ENCODE measurements around the gene DUSP5. TPM values are rescaled to one million over a fixed set of nuclear protein-coding genes. Genes with fewer than 3 reads are reported as not detected.

Gene DUSP5
- total RNA-seq, 4 donors from 2014 or later: 6.2 to 16.0 (median 6.6) TPM

GRCh38 chr10:110547139-110547761, 49.5 kb downstream of the DUSP5 start:
- peaks cover 23% of the 10 kb centered on the region for H3K27me3 ChIP-seq
- no peak overlapping the region for H3K27ac ChIP-seq
- 10 to 11% methylated on average over 8 of the region's 8 CpGs for WGBS, 2 donors (ENCODE audit: low coverage in 1 of 2)
- H3K4me3 ChIP-seq: no peak overlapping the region
- H3K9me3 ChIP-seq: no peaks in the 10 kb centered on the region
- H3K36me3 ChIP-seq: no peaks in the 10 kb centered on the region
- intact Hi-C loops (cut with DNase I; ENCODE audit: low total_unique reads) (loop anchor here (5.0 kb wide), 1 partner anchor 235 kb away; no protein-coding TSS in a partner anchor), in situ Hi-C loops (cut with MboI; ENCODE audit: low pct_ligation_motif_present in 1 of 4, low pct_unique_long_range_greater_than_20kb in 1 of 4, low sequenced_read_pairs in 3 of 4) (loop anchor here in 3 of 4 donors (5.0 to 25.0 kb wide), 5 partner anchors 192 to 235 kb away; partner anchors contain the start of gene SMNDC1 (in 1 of the 3))
- TF ChIP-seq POLR2AphosphoS5 (IDR thresholded peaks at IDR 0.05) (no peak), EP300 (IDR thresholded peaks at IDR 0.05; ENCODE audit: low read depth) (no peak), POLR2A (IDR thresholded peaks at IDR 0.05) (no peak), CTCF (IDR thresholded peaks at IDR 0.05) (peak; percentile 77 to 88 (median 84))
- H3K4me1 ChIP-seq: no peaks in the 10 kb centered on the region
- DNase-seq: no peak

GRCh38 chr10:110548002-110548401, 50.3 kb downstream of the DUSP5 start:
- intact Hi-C loops (cut with DNase I; ENCODE audit: low total_unique reads): loop anchor here (5.0 kb wide), 1 partner anchor 236 kb away; no protein-coding TSS in a partner anchor
- Histone ChIP-seq H3K27ac (no peak overlapping the region), H3K9me3 (no peaks in the 10 kb centered on the region), H3K4me3 (no peak overlapping the region), H3K36me3 (no peaks in the 10 kb centered on the region), H3K4me1 (no peaks in the 10 kb centered on the region), H3K27me3 (peaks cover 23% of the 10 kb centered on the region)
- in situ Hi-C loops (cut with MboI; ENCODE audit: low pct_ligation_motif_present in 1 of 4, low pct_unique_long_range_greater_than_20kb in 1 of 4, low sequenced_read_pairs in 3 of 4): loop anchor here in 3 of 4 donors (5.0 to 25.0 kb wide), 5 partner anchors 193 to 236 kb away; partner anchors contain the start of gene SMNDC1 (in 1 of the 3)
- TF ChIP-seq EP300 (IDR thresholded peaks at IDR 0.05; ENCODE audit: low read depth) (no peak), POLR2A (IDR thresholded peaks at IDR 0.05) (no peak), POLR2AphosphoS5 (IDR thresholded peaks at IDR 0.05) (no peak), CTCF (IDR thresholded peaks at IDR 0.05) (no peak)
- 66 to 75% methylated on average over 5 of the region's 5 CpGs for WGBS, 2 donors (ENCODE audit: low coverage in 1 of 2)
- no peak for DNase-seq

- no peaks in the 10 kb centered on the region for H3K9me3 ChIP-seq
- no peak overlapping the region for H3K27ac ChIP-seq
- DNase-seq: no peak
- no peaks in the 10 kb centered on the region for H3K36me3 ChIP-seq
- peaks cover 23% of the 10 kb centered on the region for H3K27me3 ChIP-seq
- intact Hi-C loops (cut with DNase I; ENCODE audit: low total_unique reads): loop anchor here (5.0 kb wide), 1 partner anchor 237 kb away; no protein-coding TSS in a partner anchor
- no peaks in the 10 kb centered on the region for H3K4me1 ChIP-seq
- no peak overlapping the region for H3K4me3 ChIP-seq
- no peak for TF ChIP-seq EP300 (IDR thresholded peaks at IDR 0.05; ENCODE audit: low read depth)
- TF ChIP-seq POLR2A (IDR thresholded peaks at IDR 0.05): no peak
- TF ChIP-seq CTCF (IDR thresholded peaks at IDR 0.05): no peak
- TF ChIP-seq POLR2AphosphoS5 (IDR thresholded peaks at IDR 0.05): no peak
- in situ Hi-C loops (cut with MboI; ENCODE audit: low pct_ligation_motif_present in 1 of 4, low pct_unique_long_range_greater_than_20kb in 1 of 4, low sequenced_read_pairs in 3 of 4): loop anchor here in 3 of 4 donors (5.0 to 25.0 kb wide), 5 partner anchors 194 to 237 kb away; partner anchors contain the start of gene SMNDC1 (in 1 of the 3)
- WGBS, 2 donors (ENCODE audit: low coverage in 1 of 2): 70 to 75% methylated on average over 2 to 5 of the region's 5 CpGs
These were observed 51.5 kb downstream of the DUSP5 start for GRCh38 chr10:110549211-110549610.

- Histone ChIP-seq H3K27me3 (peaks cover 11% of the 10 kb centered on the region), H3K4me3 (no peak overlapping the region), H3K27ac (no peak overlapping the region), H3K36me3 (no peaks in the 10 kb centered on the region), H3K9me3 (no peaks in the 10 kb centered on the region), H3K4me1 (peaks cover 0 to 8% (median 2%) of the 10 kb centered on the region in 4 donors)
- no peak for DNase-seq
- intact Hi-C loops (cut with DNase I; ENCODE audit: low total_unique reads) (no loop called here), in situ Hi-C loops (cut with MboI; ENCODE audit: low pct_ligation_motif_present in 1 of 4, low pct_unique_long_range_greater_than_20kb in 1 of 4, low sequenced_read_pairs in 3 of 4) (loop anchor here in 2 of 4 donors (10.0 to 25.0 kb wide), 3 partner anchors 417 to 667 kb away; no protein-coding TSS in a partner anchor)
- TF ChIP-seq EP300 (IDR thresholded peaks at IDR 0.05; ENCODE audit: low read depth) (no peak), CTCF (IDR thresholded peaks at IDR 0.05) (no peak), POLR2A (IDR thresholded peaks at IDR 0.05) (no peak), POLR2AphosphoS5 (IDR thresholded peaks at IDR 0.05) (no peak)
- 44 to 67% methylated on average over 2 of the region's 2 CpGs for WGBS, 2 donors (ENCODE audit: low coverage in 1 of 2)
These were observed 56.2 kb downstream of the DUSP5 start for GRCh38 chr10:110553905-110554304.

All from transverse colon (tissue), 4 donors.